Esophagus (tissue), 2 donors: ENCODE measurements around the gene ERN1. TPM values are rescaled to one million over a fixed set of nuclear protein-coding genes. Genes with fewer than 3 reads are reported as not detected.

Experiments used
- H3K27ac ChIP-seq, 2 donors: one replicate each; pipeline ENCODE4 v1.5.1; 2013; ENCODE audit warnings: low read depth in 2 of 2, mild to moderate bottlenecking in 2 of 2, inconsistent platforms in 1 of 2, low read length in 1 of 2, moderate library complexity in 1 of 2
- H3K27me3 ChIP-seq, 2 donors: one replicate each; pipeline ENCODE4 v1.6.1; 2013; ENCODE audit warnings: low read length in 2 of 2, control low read depth in 1 of 2, mild to moderate bottlenecking in 1 of 2; ENCODE audit not compliant: insufficient read depth in 2 of 2, control insufficient read depth in 1 of 2
- H3K36me3 ChIP-seq, 2 donors: one replicate each; pipeline ENCODE4 v1.6.1; 2013; ENCODE audit warnings: low read length in 1 of 2; ENCODE audit not compliant: control insufficient read depth in 2 of 2, insufficient read depth in 2 of 2
- H3K4me1 ChIP-seq, 2 donors: one replicate each; pipeline ENCODE4 v1.6.1; 2013; ENCODE audit warnings: low read length in 1 of 2; ENCODE audit not compliant: control insufficient read depth in 2 of 2, insufficient read depth in 2 of 2
- H3K4me3 ChIP-seq, 2 donors: one replicate each; pipeline ENCODE4 v1.5.1; 2013; ENCODE audit warnings: low read length in 2 of 2, mild to moderate bottlenecking in 2 of 2, low read depth in 1 of 2, moderate library complexity in 1 of 2
- H3K9me3 ChIP-seq, 2 donors: one replicate each; pipeline ENCODE4 v1.6.1; 2013; ENCODE audit warnings: mild to moderate bottlenecking in 2 of 2, low read depth in 1 of 2, low read length in 1 of 2, moderate library complexity in 1 of 2; ENCODE audit not compliant: control insufficient read depth in 2 of 2, insufficient read depth in 1 of 2
- WGBS, 2 donors: extraction: QIAGEN DNeasy Blood & Tissue Kit; methylation state at CpG; one replicate each; pipeline ENCODE4 v1.1.7; 2013; 5-methylcytosine and 5-hydroxymethylcytosine counted together
- polyA plus RNA-seq, 2 donors: library from polyadenylated mRNA; stranded (reverse); fragments of 200-250 nt; gene quantifications; one replicate each; pipeline ENCODE4 v1.2.3, GENCODE V29; 2013
- donor health status: healthy with polysubstance abuse.
- donor health status: Bipolar disorder and iron deficiency.

The ERN1 gene
- polyA plus RNA-seq, 2 donors, result 4.5 TPM

- no peaks in the 10 kb centered on the region for H3K9me3 ChIP-seq
- peaks cover 3 to 5% of the 10 kb centered on the region in 2 donors for H3K36me3 ChIP-seq
- peak overlapping the region; percentile 93 to 99 for H3K27ac ChIP-seq
- WGBS, 2 donors, result 0% methylated on average over 51 of the region's 51 CpGs
- H3K27me3 ChIP-seq, result no peaks in the 10 kb centered on the region
- peak overlapping the region; percentile 85 to 93 for H3K4me3 ChIP-seq
- peaks cover 0 to 3% of the 10 kb centered on the region in 2 donors for H3K4me1 ChIP-seq
These were observed 15.9 kb upstream of the ERN1 start for GRCh38 chr17:64145751-64146417.

- WGBS, 2 donors, result 0 to 1% methylated on average over 15 of the region's 15 CpGs
- Histone ChIP-seq H3K4me1 (peaks cover 0 to 3% of the 10 kb centered on the region in 2 donors), H3K36me3 (peaks cover 2 to 3% of the 10 kb centered on the region in 2 donors), H3K9me3 (no peaks in the 10 kb centered on the region), H3K27ac (peak overlapping the region; percentile 93 to 99), H3K27me3 (no peaks in the 10 kb centered on the region), H3K4me3 (peak overlapping the region; percentile 51 to 93)
These were observed 15.4 kb upstream of the ERN1 start for GRCh38 chr17:64145375-64145750.

- 73 to 84% methylated on average over 6 of the region's 6 CpGs for WGBS, 2 donors
- H3K27me3 ChIP-seq, result no peaks in the 10 kb centered on the region
- no peak overlapping the region for H3K27ac ChIP-seq
- H3K4me3 ChIP-seq, result no peak overlapping the region
- H3K4me1 ChIP-seq, result no peaks in the 10 kb centered on the region
- H3K36me3 ChIP-seq, result no peaks in the 10 kb centered on the region
- H3K9me3 ChIP-seq, result no peaks in the 10 kb centered on the region
These were observed 9.6 kb upstream of the ERN1 start for GRCh38 chr17:64139542-64139941.

GRCh38 chr17:64138441-64138840 is 8.5 kb upstream of the ERN1 start:
- H3K27me3 ChIP-seq, result no peaks in the 10 kb centered on the region
- 84 to 86% methylated on average over 2 of the region's 2 CpGs for WGBS, 2 donors
- no peaks in the 10 kb centered on the region for H3K4me1 ChIP-seq
- H3K9me3 ChIP-seq, result no peaks in the 10 kb centered on the region
- H3K4me3 ChIP-seq, result no peak overlapping the region
- no peak overlapping the region for H3K27ac ChIP-seq
- no peaks in the 10 kb centered on the region for H3K36me3 ChIP-seq

GRCh38 chr17:64135000-64135399 is 5.1 kb upstream of the ERN1 start:
- WGBS, 2 donors, result 46 to 53% methylated on average over 6 of the region's 6 CpGs

GRCh38 chr17:64134216-64134970 is 4.4 kb upstream of the ERN1 start:
- Histone ChIP-seq H3K4me1 (peaks cover 0 to 3% of the 10 kb centered on the region in 2 donors), H3K27ac (no peak overlapping the region), H3K9me3 (no peaks in the 10 kb centered on the region), H3K36me3 (no peaks in the 10 kb centered on the region), H3K27me3 (no peaks in the 10 kb centered on the region), H3K4me3 (no peak overlapping the region)
- WGBS, 2 donors, result 78 to 92% methylated on average over 6 of the region's 6 CpGs

More at GRCh38 chr17:64135000-64135399, 5.1 kb upstream of the ERN1 start:
- Histone ChIP-seq H3K27me3 (no peaks in the 10 kb centered on the region), H3K36me3 (no peaks in the 10 kb centered on the region), H3K4me3 (no peak overlapping the region), H3K4me1 (peaks cover 0 to 3% of the 10 kb centered on the region in 2 donors), H3K27ac (no peak overlapping the region), H3K9me3 (no peaks in the 10 kb centered on the region)

GRCh38 chr17:64133546-64134215 is 3.7 kb upstream of the ERN1 start:
- WGBS, 2 donors, result 40 to 41% methylated on average over 8 of the region's 8 CpGs
- H3K36me3 ChIP-seq, result no peaks in the 10 kb centered on the region

GRCh38 chr17:64131606-64132270 is 1.8 kb upstream of the ERN1 start:
- WGBS, 2 donors, result 76 to 87% methylated on average over 5 of the region's 5 CpGs
- no peaks in the 10 kb centered on the region for H3K27me3 ChIP-seq
- H3K9me3 ChIP-seq, result no peaks in the 10 kb centered on the region
- H3K27ac ChIP-seq, result peak overlapping the region in 1 of 2 donors; percentile 4
- no peaks in the 10 kb centered on the region for H3K36me3 ChIP-seq
- H3K4me1 ChIP-seq, result peaks cover 0 to 3% of the 10 kb centered on the region in 2 donors
- H3K4me3 ChIP-seq, result no peak overlapping the region

More at GRCh38 chr17:64133546-64134215, 3.7 kb upstream of the ERN1 start:
- H3K9me3 ChIP-seq, result no peaks in the 10 kb centered on the region
- H3K27me3 ChIP-seq, result no peaks in the 10 kb centered on the region
- H3K4me1 ChIP-seq, result peaks cover 0 to 3% of the 10 kb centered on the region in 2 donors
- no peak overlapping the region for H3K27ac ChIP-seq
- no peak overlapping the region for H3K4me3 ChIP-seq

GRCh38 chr17:64130559-64131001 is 636 bp upstream of the ERN1 start:
- Histone ChIP-seq H3K4me3 (peak overlapping the region; percentile 52 to 92), H3K9me3 (no peaks in the 10 kb centered on the region), H3K36me3 (no peaks in the 10 kb centered on the region), H3K27me3 (no peaks in the 10 kb centered on the region), H3K27ac (peak overlapping the region; percentile 88 to 95), H3K4me1 (peaks cover 0 to 3% of the 10 kb centered on the region in 2 donors)
- 11 to 22% methylated on average over 24 of the region's 24 CpGs for WGBS, 2 donors
